SHP77 treated with DMSO at 0.1 percent for 48 hours (cell line): ENCODE results near the gene CRYGN.

Experiments used
- DNase-seq: peaks from one replicate; lab custom pipeline; 2025; lab: John Stamatoyannopoulos, UW

CRYGN gene

DNA sequence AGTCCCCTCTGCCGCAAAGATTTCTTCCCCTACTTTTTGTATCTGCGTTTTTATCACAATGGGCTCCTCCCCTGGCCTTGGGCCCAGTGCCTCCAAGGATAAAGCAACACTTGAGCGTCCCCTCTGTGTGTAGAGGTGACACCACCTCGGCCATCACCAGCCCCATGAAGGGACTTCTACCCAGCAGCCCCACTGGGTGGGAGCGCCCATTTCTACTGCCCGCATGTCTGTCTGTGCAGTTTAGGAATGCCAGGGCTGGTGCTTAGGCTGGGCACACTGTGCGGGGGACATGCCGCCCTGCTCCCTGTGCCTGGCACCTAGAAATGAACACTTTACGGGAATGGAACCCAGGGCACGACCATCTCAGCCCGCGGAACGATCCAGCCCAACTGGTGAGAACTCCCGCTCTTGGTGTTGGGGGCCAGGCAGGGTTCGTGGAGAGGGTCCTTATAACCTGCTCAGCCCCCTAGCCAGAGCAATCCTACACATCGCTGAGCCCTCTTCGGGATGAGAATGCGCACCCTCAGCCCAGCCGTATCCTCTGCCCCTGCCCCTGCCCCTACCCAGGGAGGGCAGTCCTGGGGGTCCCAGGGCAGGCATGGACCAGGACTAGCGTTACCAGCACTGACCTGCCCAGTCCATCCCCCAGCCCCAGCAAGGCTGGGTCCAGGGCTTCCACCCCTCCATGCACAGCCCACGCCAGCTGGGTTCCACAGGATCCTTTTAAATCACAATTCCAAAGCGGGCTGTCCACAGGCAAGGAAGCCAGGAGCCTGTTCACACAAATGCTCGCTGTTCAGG, 12.8 kb downstream of the CRYGN start:
- DNase-seq, result no peak

DNA sequence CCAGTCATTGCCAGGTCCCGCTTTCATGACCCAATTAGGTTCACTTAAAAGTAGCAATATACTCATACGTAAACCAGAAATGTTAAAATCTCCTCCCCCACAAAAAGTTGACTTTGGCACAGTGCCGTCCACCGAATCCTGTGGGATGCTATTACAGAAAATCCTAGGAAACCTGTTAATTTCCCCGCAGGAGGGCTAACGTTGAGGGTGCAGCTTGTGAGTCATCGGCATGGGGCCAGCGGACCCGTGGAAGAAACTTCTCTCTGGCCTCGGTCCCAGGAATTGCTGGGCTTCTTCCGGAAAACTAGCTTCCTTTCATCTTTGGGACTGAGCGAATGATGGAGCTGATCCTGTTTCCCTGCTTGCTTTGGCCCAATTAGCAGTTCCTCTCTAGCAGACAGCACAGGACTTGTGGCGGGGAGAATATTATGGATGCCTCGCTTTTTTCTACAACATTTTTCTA, 13.5 kb downstream of the CRYGN start:
- no peak for DNase-seq

DNA sequence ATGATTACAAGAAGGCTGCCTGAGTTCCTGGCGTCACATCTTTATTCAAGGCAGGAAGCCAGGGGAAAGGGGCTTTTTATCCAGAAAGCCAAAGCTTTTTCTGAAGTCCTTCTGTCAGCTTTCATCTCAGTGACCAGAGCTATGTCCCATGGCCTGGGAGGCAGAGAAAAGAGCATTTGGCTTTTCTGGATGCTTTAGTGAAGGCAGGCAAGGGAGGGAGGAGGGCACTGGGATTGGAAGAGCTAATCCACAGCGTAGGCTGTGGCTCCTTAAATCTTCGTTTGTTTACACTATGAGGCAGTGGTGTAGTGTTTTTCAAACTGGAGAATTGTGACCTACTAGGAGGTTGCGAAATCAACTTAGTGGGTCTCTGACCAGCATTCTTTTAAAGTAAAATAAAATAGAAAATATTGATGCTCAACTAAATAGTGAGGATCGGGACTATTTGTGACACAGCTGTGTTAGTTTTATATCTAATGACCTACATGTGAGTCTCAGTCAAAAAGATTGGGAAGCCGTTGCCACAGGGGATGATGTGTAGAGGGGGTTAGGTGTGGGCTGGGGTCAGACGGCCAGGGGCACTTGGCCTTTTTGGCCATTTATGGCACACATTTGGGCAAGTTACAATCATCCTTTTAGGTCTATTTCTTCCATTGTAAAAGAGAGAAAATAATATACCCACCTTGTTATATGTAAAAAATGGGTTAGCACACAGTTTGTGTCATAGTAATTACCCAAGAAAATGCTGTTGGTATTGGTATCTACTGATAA, 14.1 kb downstream of the CRYGN start:
- DNase-seq, result no peak

DNA sequence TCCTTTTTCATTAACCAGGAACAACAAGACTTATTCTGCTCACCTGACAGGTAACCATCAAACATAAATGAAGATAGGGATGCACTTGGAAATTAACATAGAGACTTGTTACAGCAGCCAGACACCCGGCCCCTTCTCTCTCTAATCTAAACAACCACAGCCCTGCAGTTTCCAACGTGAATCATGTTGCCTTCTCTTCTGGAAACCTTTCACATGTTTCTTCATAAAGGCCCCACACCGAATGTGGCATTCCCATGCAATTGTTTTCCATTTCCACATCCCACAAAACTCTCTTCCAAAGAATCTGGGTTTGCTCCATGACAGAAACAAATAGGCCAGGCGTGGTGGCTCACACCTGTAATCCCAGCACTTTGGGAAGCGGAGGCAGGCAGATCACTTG, 15.1 kb downstream of the CRYGN start:
- DNase-seq, result no peak

DNA sequence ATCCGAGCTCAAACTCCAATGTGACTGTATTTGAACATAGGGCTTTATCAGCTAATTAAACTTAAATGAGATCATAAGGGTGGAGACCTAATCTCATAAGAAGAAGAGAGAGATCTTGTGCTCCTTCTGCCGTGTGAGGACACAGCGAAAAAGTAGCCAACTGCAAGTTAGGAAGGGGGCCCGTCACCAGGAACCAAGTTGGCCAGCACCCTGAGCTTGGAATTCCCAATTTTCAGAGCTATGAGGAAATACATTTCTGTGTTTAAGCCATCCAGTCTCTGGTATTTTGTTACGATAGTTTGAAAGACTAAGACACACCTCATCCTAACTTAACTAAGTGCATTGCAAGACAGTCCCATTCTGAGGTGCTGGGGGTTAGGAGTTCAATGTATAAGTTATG, 16.0 kb downstream of the CRYGN start:
- no peak for DNase-seq

DNA sequence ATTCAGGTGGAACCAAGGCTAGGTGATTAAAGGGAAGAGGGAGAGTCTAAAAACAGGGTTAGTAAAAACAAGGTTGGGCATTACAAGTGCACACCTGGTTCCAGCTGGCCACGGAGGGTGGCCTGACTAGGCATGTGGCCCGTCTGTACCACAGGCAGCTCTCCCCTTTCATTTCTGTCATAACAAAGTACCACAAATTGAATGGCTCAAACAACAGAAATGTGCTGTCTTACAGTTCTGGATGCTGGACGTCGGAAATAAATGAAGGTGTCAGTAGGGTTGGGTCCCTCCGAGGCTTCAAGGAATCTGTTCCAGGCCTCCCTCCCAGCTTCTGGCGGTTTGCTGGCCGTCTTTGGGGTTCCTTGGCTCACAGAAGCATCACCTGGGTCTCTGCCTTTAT, 16.7 kb downstream of the CRYGN start:
- no peak for DNase-seq

DNA sequence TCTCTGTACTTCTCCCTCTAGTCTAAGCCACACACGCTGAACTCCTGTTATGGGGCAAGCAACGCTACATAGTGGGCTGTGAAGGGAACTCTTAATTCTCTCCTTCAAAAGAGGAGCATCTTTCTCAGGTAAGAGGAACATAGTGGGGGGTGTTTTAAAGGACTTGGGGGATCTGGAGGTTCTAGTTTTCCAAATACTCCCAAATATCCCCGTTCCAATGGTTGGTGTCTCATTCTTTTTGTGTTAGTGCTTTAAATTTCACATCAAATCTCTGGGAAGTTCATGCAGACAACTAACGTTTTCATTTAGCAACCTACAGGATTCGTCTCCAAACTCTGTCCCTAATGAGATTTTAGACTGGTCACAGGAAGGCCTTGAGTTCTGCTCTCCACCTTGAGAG, 17.7 kb downstream of the CRYGN start:
- DNase-seq, result no peak

DNA sequence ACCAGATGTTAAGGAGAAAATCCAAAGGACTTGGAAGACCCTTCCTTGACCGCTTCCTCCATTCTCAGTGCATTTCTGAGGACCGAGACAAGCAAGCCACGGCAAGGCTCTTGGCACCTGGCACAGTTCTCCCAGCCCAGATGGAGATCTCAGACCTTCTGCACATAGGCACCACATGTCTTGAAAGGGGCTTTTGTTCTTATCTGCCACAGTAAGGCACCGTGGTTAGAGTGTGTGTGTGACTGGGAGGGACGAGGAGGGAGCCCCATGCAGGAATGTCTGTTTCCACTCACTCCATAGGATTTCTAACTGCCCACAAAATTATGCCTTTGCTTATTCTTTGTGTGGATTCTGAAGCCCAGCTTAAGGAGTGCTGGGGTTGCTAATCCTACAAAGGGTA, 19.8 kb downstream of the CRYGN start:
- no peak for DNase-seq

DNA sequence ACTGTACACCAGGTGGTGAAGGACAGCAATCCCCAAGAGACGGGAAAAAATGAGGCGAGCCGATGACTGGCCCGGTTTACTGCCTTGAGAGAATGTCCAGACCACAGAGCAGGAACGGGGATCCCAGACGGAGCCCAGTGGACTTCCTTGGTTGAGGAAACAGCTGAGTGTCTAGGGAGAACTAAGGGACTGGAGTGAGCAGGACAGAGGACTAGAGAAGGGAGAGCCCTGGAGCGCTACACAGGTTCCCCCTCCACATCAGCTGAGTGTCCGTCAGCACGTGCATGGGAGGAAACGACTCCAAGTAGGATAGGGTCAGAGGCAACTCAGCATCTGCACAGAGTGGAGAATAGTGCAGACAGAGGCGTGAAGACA, 23.0 kb downstream of the CRYGN start:
- DNase-seq, result no peak

DNA sequence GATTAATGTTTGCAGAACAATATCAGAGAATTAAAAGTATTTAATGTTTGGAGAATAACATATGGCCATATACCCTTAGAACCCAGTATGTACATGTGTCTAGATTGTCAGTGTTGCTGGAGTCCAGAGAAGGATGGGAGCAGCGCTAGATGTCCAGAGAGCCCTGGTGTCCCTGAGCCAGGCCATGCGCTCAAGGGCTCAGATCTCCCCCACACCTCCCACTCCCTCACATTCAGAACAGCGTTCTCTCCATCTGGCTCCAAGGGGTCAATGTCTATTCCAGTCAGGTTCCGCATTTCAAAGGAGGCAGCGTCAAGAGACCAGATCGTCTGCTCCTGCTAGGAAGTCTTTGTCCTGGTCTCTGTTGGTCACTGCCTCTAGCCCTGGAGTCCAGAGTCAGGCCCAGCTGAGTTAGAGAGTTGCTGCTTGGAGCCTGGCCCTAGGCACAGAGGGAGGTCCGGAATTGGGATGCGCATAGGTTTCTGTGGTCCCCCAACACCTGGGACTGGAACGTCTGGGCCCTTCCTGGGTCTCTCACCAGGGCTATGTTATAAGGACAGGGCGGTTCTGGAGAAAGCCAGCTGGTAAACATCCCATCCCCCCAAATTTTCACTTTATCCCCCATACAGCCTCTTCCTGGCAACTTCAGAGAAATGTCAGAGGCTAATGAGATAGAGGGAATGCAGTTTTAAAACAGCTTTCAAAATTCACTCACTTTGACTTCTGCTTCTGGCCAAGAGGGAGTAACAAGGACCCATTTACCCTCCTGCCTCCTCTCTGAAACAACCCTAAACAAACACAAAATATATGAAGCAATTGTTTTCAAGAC, 23.6 kb downstream of the CRYGN start:
- no peak for DNase-seq

DNA sequence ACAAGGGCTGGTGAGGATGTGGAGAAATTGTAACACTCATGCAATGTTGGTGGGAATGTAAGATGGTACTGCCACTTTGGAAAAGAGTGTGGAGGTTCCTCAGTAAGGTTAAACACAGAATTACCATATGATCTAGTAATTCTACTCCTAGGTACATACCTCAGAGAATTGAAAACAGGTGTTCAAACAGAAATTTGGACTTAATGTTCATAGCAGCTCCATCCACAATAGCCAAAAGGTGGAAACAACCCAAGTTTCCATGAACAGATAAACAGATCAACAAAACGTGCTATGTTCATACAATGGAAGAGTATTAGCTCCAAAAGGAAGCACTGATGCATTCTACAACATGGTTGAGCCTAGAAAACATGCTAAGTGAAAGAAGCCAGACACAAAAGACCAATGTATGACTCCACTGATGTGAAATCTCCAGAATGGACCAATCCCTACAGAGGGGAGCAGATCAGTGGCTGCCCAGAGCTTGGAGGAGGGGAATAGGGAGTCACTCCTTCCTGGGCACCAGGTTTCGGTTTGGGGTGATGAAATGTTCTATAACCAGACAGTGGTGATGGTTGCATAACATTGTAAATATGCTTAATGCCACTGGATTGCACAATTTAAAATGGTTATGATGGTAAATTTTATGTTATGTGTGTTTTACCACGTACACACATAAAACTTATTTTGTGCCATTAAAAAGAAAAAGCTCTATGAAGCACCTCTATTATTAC, 24.4 kb downstream of the CRYGN start:
- no peak for DNase-seq

DNA sequence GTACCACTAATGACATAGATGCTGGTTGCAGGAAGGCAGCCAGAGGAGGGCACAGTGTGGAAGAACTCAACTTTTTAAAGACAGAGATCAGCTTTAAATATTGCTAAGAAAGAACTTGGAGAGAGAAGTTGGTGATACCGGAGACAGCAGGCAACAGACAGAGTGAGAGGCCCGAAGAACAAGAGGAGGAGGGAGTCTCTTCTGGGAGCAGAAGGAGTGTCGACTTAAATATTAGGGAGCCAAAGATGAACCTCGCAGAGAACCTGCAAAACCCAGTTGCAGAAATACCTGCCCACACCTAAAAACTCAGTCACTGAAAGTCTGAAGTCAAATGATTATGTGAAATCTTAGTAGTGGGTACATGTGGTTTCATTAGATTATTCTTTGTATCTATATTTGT, 26.7 kb downstream of the CRYGN start:
- no peak for DNase-seq

DNA sequence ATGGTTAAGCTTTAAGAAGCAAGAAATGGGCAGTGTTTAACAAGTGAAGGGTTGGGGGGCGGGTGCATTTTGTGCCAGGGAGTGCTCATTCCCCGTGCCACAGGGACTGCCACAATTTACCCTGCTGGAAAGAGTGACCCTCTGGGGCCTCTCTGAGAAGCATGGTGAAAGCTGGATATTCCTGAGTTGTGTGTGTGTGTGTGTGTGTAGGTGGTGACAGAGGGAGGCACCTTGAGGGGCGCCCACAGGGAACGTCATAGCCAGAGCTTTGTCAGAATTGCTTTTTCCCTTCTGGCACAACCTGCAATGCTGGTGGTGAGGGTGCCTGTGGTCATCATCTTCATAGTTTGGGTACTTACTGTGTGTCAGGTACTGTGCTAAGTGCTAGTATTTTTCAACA, 27.6 kb downstream of the CRYGN start:
- DNase-seq, result no peak

DNA sequence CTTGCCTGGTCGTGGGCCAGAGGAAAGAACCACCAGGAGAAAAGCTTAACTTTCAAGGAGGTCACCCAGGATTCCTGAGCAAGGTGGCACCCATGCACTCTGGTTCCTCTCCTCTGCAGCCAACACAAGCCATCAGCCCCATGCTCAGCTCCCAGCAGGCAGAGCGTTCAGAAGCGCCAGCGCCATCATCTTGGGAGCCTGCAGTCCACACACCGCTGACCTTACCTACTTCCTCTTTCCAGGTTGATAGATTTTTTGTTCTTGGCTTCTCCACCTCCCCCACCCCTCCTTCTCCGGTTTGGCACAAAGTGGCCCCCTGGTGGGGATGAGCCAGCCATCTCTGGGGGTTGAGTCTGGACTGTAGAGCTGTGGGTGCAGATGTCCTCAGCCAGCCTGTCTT, 28.4 kb downstream of the CRYGN start:
- no peak for DNase-seq

DNA sequence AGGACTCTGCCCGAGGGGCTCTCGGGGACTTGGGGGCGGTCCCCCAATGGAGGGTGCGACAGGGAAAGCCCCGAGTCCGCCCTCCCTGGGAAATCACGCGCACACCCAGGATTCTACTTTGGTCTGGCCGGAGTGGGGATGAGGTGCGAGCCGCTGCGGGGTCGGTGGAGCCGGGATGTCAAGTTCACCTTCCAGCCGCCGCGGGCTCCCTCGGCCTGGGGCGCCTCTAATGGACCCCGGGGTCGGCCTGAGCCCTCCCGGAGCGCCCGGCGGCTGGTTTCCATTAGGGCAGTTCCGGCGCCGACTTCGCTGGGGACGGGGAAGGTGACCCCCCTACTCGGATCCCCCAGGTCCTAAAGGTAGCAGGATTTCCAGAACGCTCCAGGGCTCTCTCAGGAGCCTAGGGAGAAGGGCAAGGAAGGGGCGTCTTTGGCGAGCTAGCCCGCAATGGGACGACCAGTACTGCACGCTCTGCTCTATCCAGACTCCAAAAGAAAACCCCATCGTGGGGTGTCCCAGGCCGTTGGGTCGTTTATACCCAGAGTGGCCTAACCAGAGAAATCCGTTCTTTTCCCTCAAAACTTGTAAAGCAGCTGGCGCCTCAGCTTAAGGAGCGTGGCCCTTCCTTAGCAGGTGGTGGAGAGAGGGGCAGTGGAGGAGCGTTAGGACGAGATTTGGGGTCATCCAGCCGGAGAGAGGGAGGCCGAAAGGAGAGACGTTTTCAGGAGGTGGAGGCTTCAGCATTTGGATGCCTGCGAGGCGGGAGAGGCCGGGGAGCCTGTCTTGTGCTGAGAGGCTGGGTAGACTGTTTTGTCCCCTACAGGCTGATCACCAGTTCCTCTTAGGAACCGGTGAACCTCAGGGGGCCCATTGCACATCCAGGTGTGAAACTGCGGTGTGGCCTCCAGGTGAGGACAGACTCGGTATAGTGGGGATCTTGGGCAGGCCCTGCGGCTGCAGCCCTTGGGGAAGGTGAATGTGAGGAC, 29.2 kb downstream of the CRYGN start:
- no peak for DNase-seq

DNA sequence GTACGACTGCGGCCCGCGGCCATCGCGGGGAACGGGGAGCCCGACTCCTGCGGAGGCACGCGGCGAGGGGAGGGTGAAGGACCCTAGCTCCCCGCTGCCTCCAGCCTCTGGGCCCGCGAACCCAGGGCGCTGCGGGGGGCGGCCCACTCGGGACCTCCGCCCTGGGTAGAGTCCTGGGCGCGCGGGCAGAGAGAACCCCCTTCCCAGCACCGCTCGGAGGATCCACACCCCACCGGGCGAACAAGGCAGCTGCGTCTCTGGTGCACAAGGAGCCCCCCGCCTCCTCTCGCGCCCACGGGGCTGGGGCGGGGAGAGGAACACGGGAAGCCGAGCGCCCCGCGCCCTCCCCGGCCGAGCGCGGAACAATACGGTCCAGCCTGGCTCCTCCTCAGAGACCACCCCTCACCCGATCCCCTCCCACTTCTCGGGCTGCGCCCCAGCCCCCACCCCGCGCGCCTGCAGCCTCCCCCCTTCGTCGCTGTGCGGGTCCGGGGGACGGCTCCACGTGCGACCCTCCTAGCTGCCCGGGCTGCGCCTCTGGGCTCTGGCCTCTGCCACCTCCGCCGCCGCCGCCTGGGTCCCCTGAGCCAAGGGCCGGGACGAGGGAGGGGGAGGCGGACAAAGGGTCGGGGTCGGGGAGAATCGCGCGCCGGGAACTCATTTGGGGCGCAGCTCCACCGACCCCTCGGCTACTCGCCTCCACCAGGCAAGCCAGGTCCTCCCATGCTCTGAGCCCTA, 30.1 kb downstream of the CRYGN start, which contains the start of gene WDR86:
WDR86 (minus strand) TSS at position 372 of the 738 bp plus-strand sequence. CDS start 449 bp downstream, outside the sequence.
- no peak for DNase-seq

DNA sequence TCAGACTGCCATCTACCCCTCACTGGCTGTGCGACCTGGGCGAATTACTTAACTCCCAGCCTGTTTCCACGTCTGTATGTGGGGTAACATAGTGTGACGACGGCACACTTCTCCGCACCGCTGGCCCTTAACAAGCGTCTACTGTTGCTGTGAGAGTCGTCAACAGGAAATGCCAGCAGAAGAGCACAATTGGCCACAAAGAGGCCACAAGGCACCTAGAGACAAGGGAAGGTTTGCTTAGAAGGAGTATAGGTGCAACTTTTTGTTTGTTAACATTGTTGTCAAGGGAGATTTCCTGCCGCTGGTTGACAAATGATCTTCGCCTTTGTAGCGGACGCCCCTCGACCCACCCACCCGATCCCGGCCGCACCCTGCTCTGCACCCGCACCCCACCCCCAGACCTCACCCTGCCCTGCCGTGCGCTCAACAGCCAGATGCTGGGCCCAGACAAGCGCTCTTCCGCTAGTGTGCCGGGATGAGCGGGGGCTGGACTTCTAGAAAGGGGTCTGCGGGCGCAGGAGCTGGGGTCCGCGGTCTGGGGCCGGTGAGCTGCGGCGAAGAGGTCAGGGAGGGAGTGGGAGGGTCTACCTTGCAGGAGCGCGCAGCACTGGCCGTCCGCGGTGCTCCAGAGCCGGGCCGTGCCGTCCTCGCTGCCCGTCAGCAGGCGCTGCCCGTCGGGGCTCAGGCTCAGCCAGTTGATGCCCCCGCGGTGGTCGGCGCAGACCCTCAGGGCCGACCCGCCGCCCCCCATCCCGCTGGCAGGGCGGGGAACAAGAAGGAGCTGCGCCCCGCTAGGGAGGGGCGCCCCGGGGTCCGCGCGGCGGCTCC, 30.9 kb downstream of the CRYGN start:
- no peak for DNase-seq

DNA sequence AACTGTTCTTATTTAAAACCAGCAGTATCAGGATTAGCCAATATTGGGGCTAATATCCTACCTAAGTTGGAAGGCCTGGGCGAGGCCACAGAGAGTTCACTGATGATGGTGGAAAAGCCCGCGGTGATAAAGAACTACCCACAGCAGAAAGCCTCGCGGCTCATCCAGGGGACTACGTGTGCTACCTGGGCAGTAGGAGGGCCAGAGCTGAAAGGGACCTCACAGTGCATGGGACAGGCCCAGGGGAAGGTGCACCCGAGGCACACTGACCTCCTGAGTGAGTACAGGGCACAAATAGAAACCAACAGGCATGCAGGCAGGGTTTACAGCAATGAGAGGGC, 31.5 kb downstream of the CRYGN start:
- DNase-seq, result no peak
